GM19324 (cell line): Measurements from ENCODE around the gene ACSM2B.
"Not testable (repeated sequence)": the region's sequence is repeated elsewhere in the genome, so short reads cannot be mapped to it uniquely, and the experiment has no call there.

Experiments
- ATAC-seq: cut with Tn5 transposase; IDR thresholded peaks from one replicate; pipeline ENCODE4 v1.9.1; 2021; ENCODE audit warnings: mild to moderate bottlenecking, moderate library complexity; ENCODE audit not compliant: unreplicated experiment, low FRiP score

Gene ACSM2B, protein sequence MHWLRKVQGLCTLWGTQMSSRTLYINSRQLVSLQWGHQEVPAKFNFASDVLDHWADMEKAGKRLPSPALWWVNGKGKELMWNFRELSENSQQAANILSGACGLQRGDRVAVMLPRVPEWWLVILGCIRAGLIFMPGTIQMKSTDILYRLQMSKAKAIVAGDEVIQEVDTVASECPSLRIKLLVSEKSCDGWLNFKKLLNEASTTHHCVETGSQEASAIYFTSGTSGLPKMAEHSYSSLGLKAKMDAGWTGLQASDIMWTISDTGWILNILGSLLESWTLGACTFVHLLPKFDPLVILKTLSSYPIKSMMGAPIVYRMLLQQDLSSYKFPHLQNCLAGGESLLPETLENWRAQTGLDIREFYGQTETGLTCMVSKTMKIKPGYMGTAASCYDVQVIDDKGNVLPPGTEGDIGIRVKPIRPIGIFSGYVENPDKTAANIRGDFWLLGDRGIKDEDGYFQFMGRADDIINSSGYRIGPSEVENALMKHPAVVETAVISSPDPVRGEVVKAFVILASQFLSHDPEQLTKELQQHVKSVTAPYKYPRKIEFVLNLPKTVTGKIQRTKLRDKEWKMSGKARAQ

DNA sequence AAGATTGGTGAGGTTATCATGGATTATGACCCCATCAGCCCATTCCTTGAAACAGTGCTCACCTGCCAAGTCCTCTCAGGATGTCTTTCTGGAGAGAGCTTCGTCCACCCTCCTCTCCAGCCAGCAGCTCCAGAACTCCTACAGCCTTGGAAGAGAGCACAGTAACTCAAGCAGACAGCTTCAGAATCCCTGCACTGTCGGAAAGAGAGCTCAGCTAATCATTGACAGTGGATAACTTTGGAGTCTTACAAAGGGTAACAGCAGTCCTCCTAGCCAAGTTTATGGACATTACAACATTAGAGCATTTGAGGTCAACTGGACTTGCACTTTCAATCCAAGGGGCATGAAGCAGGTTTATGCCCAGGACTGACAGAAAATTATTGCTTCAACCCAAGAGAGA, at the start of gene ACSM2B:
Gene ACSM2B (minus strand): TSS at position 223 of the 400 bp plus-strand sequence. CDS start 11,522 bp downstream, outside the sequence.
- ATAC-seq, result not testable (repeated sequence)

DNA sequence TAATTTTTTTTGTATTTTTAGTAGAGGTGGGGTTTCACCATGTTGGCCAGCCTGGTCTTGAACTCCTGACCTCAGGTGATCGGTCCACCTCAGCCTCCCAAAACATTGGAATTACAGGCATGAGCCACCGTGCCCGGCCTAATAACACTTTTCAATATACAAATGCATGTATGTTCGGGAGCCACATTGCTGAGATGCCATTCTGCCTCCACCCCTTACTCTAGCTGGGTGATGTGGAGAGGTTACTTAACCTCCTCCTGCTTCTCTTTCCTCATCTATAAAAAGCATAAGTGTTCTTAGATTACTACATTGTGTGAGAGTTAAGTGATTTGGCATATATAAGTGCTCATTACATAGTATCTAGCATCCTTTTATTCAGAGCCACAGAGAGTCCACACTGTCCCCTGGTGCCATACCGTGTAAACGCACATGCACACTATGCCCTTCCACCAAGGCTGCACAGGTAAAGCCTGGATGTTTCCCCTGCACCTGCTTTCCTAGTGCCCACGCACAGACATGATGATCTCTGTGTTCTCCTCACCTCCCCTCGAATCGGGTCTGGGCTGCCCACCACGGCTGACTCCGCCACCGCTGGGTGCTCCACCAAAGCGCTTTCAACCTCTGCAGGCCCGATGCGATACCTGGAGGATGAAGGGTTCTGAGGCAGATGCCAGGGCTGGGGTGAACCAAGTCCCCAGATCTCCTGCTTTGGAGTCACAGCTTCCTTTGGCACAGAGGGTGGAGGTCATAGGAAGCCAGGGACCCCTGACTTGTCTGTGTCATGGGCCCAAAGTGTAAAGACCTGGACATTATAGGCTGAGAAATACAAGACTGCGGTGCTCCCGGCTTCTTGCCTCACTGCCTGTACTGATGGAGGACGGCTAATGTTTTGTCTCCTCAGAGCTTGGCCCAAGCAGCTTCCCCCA, 49.0 kb upstream of the ACSM2B start:
- no peak for ATAC-seq

DNA sequence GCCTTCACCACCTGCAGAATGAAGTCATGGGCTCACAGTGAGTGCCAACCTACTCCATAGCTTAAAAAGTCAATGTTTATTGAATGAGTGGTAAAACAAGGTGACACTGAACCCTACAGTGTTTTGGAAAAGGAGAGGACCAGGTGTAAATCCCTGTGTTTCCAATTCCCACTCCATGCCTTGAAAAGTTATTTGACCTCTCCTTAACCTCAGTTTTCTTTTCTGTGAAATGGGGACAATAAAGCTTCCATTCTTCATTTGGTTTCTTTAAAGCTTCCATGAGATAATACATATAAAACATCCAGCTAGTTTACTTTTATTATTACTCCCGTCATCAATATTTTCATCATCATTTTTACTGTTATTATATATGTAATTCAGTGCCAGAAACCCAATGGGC, 48.0 kb upstream of the ACSM2B start:
- no peak for ATAC-seq

DNA sequence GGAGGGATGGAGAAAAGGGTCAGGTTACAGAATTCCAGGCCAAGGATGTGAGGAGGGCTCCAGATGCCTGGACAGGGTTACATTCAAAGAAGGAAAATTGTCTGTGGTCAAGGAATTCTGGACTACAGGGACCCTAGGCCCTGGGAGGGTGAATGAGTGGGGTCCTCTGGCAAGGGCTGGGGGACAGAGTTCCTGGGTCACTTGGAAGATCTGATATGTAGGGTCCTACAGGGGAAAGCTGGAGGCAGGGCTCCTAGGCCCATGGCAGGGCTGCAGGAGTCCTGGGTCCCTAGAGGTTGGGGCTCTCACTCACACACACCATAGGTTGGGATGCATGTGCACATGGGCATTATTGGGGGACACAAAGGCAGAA, 46.3 kb upstream of the ACSM2B start:
- no peak for ATAC-seq

DNA sequence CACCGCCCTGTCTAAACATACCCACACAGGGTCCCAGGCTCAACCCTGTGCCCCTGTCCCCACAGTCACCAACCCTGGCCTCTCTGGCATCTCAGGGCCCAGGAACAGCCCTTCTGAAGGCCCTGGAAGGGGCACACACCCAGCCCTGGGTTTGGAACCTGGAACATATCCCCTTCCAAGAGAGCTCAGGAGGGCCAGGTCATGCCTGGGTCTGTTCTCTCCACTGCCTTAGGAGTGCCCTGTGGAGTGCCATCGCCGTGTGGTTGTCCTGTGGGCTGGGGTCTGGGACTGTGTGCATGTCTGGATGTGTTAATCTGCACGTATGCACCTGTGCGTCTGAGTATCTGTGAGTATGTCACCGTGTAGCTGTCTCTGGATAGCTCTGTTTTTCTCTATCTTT, 45.2 kb upstream of the ACSM2B start:
- ATAC-seq, result no peak

DNA sequence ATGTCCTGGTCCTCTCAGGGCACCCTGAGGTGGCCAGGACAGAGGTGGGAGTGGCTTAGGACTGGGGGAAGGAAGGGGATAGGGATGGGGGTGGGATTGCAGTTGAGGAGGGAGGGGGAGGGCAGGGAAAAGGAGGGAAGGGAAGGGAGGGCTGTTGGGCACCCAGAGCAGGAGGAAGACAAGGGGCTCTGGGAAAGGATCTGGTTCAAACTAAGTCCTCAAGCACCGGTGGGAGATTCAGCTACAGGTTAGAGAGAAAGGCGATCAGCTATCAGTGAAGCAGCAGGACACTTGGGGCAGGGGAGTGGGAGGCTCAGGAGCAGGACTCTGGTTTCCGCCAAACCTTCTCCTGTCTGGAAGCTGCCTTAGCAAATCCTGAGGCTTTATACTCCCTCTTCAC, 44.6 kb upstream of the ACSM2B start:
- ATAC-seq, result no peak

DNA sequence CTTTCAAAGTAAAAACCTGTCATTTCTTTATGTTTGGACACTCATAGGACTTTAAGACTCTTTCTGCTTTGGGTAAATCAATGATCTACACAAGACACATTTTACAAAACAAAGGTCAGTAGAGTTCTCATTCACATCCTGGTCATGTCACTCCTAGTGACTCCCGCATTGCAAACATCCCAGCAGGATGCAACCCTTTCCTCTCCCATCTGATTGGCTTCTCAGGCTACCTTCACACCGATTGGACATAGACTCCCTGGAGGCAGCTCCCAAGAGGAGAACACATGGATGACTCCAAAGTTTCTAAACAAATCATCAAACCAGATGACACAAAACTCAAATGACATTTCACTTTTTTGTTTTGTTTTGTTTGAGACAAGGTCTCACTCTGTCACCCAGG, 43.8 kb upstream of the ACSM2B start:
- no peak for ATAC-seq

DNA sequence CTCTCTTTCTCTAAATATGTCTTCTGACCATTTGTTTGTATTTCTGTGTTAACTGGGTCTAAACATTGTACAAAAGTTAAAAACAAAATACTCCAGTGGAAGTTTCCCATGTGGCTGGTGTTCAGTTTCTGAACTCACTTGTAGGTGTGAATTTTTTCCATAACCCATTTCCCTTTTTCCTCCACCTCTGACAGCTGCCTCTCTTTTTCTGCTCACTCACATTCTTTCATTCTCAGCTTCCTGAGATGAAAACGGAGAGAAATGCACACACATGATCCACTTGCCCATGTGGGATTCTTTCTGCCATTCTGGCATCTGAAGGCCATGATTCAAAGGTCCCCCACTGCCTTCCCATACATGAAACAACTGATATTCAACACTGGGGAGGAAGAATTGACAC, 41.1 kb upstream of the ACSM2B start:
- ATAC-seq, result no peak

DNA sequence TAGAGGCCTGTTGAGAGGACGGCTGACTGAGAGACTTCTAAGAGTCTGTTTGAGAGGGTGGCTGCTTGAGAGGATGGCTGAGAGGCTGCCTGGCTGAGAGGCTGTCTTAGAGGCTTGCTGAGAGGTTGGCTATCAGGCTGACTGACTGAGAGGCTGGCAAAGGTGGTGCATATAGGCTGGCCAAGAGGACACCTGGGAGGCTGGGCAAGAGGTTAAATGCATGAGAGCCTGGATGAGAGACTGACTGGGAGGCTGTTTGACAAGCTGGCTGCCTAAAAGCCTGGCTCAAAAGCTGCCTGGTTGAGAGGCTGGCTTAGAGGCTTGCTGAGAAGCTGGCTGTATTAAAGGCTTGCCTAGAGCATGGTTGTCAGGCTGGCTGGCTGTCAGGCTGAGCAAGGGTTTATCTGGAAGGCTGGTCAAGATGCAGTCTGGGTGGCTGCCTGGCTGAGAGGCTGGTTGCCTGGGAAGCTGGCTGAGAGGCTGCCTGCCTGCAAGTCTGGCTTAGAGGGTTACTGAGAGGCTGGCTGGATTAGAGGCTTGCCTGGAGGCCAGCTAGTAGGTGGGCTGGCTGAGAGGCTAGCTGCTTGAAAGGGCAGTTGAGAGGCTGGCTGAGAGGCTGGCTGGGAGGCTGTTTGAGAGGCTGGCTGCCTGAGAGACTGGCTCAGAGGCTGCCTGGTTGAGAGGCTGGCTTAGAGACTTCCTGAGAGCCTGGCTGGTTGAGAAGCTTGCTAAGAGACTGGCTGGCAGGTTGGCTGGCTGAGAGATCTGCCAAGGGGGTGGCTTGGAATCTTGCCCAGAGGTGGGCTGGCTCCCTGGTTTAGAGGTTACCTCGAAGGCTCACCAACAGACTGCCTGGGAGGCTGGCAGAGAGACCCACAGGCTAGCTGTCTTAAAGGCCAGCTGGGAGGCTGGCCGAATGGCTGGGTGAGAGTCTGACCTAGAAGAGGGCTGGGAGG, 38.3 kb upstream of the ACSM2B start:
- no peak for ATAC-seq

DNA sequence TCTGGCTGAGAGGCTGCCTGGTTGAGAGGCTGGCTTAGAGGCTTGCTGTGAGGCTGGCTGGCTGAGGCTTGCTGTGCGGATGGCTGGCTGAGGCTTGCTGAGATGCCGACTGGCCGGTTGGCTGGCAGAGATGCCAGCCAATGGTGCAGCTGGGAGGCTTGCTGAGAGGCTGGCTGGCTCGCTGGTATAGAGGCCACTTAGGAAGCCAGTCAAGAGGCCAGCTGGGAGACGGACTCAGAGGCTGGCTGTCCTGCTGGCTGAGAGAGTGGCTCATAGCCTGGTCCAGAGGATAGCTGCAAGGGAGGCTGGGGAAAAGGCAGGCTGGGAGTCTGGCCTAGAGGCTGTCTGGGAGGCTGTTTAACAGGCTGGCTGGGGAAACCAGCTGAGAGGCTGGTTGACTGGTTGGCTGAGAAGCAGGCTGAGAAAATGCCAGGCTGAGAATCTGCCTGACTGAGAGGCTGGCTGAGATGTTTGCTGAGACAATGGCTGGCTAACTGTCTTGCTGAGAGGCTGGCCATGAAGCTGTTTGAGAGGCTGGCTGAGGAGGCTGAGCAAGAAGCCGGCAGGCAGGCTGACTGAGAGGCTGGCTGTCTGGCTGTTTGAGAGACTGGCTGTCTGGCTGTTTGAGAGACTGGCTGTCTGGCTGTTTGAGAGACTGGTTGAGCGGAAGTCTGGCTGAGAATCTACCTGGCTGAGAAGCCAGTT, 37.5 kb upstream of the ACSM2B start:
- no peak for ATAC-seq

DNA sequence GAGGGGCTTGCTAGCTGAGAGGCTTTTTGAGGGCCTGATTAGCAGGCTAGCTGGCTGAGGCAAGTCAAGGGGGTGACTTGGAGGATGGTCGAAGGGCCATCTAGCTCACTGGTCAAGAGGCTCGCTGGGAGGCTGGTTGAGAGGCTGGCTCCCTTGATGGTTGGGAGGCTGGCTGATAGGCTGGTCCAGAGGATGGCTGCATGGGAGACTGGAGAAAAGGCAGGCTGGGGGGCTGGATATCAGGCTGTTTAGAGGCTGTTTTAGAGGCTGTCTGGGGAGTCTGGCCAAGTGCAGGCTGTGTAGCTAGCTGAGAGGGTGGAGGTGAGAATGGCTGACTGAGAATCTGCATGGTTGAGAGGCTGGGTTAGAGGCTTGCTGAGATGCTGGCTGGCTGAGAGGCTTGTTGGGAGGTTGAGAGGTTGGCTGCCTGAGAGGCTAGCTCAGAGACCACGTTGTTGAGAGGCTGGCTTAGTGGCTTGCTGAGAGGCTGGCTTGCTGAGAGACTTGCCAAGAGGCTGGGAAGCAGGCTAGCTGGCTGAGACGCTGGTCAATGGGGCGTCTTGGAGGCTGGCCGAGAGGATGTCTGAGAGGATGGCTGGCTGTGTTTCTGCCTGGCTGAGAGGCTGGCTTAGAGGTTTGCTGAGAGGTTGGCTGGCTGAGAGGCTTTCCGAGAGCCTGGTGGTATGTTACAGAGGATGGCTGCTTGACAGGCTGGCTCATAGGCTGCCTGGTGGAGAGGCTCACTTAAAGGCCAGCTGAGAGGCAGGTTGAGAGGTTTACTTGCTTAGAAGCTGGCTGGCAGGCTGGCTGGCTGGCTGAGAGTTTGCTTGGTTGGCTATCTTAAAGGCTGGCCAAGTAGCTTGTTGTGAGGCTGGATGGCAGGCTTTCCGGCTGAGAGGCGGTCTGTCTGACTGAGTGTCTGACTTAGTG, 36.6 kb upstream of the ACSM2B start:
- no peak for ATAC-seq

DNA sequence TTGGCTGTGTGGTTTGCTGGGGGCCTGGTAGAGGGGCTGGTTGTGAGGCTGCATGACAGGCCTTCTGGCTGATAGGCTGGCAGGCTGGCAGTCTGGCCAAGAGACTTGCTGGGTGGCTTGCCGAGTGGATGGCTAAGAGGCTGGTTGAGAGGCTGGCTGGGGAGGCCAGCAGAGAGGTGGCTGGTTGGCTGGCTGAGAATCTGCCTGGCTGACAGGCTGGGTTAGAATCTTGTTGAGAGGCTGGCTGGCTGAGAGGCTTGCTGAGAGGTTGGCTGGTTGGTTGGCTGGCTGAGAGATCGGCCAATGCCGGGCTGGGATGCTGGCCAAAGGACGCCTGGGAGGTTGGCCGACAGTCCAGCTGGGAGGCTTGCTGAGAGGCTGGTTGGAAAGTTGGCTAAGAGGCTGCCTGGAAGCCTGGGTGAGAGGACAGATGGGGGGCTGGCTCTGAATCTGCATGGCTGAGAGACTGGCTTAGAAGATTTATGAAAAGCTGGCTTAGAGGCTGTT, 35.9 kb upstream of the ACSM2B start:
- no peak for ATAC-seq

DNA sequence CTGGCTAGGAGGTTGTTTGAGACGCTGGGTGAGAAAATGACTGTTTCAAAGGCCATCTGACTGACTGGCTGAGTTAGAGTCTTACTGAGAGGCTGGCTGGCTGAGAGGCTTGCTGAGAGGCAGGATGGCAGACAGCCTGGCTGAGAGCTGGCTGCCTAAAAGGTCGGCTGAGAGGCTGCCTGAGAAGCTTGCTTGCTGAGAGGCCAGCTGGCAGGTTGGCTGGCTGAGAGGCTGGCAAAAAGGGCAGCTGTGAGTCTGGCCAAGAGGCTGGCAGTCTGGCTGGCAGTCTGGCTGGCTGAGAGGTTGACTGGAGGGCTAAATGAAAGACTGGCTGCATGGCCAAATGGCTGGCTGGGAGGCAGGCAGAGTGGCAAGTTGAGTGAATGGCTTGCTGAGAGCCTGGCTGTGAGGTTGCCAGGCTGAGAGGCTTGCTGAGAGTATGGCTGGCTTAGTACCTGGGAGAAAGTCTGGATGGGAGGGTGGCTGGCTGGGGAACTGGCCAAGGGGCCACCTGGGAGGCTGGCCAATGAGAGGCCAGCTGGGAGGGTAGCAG, 35.3 kb upstream of the ACSM2B start:
- ATAC-seq, result no peak

DNA sequence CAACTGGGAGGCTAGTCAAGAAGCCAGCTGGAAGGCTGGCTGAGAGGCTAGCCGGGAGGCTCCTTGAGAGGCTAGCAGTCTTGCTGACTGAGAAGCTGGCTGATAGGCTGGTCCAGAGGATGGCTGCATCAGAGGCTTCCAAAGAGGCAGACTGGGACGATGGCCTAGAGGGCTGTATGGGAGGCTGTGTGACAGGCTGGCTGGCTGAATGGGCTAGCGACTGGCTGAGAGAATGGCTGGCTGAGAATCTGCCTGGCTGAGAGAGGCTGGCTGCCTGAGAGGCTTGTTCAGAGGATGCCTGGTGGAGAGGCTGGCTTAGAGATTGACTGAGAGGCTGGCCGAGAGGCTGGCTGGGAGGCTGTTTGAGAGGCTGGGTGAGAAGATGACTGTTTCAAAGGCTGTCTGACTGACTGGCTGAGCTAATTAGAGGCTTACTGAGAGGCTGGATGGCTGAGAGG, 34.8 kb upstream of the ACSM2B start:
- ATAC-seq, result no peak

DNA sequence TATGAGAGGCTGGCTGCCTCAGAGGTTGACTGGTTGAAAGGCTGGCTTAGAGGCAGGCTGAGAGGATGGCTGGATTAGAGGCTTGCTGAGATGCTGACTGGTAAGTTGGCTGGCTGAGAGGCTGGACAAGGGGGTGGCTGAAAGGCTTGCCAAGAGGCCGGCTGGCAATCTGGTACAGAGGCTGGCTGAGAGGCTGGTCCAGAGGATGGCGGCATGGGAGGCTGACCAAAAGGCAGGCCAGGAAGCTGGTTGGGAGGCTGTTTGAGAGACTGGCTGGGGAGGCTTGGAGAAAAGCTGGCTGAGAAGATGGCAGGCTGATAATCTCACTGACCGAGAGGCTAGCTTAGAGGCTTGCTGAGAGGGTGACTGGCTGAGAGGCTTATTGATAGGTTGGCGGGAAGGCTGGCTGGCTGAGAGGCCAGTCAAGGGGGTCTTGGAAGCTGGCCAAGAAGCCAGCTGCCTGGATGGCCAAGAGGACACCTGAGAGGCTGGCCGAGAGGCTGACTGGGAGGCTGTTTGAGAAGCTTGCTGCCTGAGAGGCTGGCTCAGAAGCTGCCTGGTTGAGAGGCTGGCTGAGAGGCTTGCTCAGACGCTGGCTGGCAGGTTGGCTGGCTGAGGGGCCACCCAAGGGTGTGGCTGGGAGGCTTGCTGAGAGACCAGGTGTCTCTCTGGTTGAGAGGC, 34.2 kb upstream of the ACSM2B start:
- no peak for ATAC-seq

DNA sequence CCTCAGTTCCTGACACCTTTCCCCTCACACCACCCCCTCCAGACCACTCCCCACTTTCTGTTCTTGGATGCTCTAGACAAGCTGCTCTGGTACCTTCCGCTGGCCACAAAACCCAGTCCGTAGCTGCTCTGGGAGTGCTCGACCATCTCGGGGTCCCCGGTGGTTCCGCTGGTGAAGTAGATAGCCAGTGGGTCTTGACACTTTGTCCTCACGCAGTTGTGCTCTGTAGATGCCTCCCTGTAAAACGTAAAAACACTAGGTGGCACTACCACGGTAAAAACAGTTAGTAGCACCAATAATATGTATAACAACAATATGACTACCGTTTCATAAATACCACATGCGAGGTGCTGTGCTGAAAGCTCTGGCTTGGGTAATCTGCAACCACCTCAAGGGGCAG, 26.0 kb upstream of the ACSM2B start:
- ATAC-seq, result not testable (repeated sequence)

DNA sequence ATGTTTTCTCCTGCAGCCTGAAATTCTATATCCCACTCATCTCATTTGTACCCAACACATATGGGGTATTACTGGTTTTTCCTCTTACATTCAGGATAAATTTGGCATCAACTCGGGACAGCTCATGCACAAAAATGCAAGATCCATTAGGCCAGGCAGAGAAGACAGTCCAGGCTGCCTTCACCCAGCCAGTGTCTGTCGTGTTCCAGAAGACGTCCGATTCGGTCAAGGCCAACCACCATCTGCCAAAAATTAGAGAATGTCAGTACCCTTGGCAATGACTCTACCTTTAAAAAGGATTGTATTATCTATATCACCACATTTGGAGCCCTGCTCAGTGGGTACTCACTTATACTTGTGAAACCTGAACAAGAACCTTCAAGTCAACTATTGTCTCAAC, 23.3 kb upstream of the ACSM2B start:
- ATAC-seq, result not testable (repeated sequence)
